Left lung (tissue), 10 donors: Measurements from ENCODE around the gene CLC. TPM values are rescaled to one million over a fixed set of nuclear protein-coding genes. Genes with fewer than 3 reads are reported as not detected.
"Not testable (repeated sequence)": the region's sequence is repeated elsewhere in the genome, so short reads cannot be mapped to it uniquely, and the experiment has no call there.

ENCODE experiments used
- ATAC-seq: fragments of 200-7000 bp; cut with Tn5 transposase; one replicate; pipeline ENCODE4 v1.9.1; 2020; ENCODE audit warnings: moderate library complexity
- DNase-seq, 4 donors: peaks; one replicate each; pipeline ENCODE4 v3.0.0-alpha.2; 2013 to 2020
- H3K27ac ChIP-seq, 2 donors: fragments of 200-600 bp; sonication (generic) in 1 of 2; one replicate each; pipeline versions ENCODE4 v1.5.0 to v1.8.0; 2020 to 2021
- H3K27me3 ChIP-seq, 2 donors: fragments of 200-600 bp; sonication (generic) in 1 of 2; one replicate each; pipeline versions ENCODE4 v1.5.0 to v1.8.0; 2020 to 2021
- H3K36me3 ChIP-seq, 2 donors: fragments of 200-600 bp; sonication (generic) in 1 of 2; one replicate each; pipeline versions ENCODE4 v1.5.0 to v1.8.0; 2020 to 2021
- H3K4me1 ChIP-seq, 2 donors: fragments of 200-600 bp; one replicate each; pipeline ENCODE4 v1.8.0; 2021
- H3K4me3 ChIP-seq, 2 donors: fragments of 200-600 bp; sonication (generic) in 1 of 2; one replicate each; pipeline versions ENCODE4 v1.5.0 to v1.8.0; 2020 to 2021; ENCODE audit warnings: mild to moderate bottlenecking in 1 of 2
- H3K9me3 ChIP-seq, 2 donors: fragments of 200-600 bp; sonication (generic) in 1 of 2; one replicate each; pipeline versions ENCODE4 v1.5.0 to v1.8.0; 2020 to 2021
- intact Hi-C, 2 donors: fragments of 100-400 bp; cut with DNase I; formaldehyde crosslinking; loops; one replicate each; pipeline versions ENCODE4 v1.11.2 to v1.14.2; 2022
- polyA plus RNA-seq, 6 donors: library from polyadenylated mRNA; unstranded; fragments of 120-200 nt; gene quantifications; one replicate each; pipeline ENCODE4 v1.2.1, GENCODE V29; 2013; ENCODE audit not compliant: insufficient read length in 6 of 6
- total RNA-seq, 2 donors: library from RNA; stranded (reverse); fragmentation: NEBNext Ultra II Directional; extraction: Animal tissue kit (Norgen Biotek cat#: 25700); gene quantifications; one replicate each; pipeline ENCODE4 v1.2.1, GENCODE V29; 2021
- TF ChIP-seq, protein P1 (sequence below), 2 donors: fragments of 200-600 bp; sonication (generic) in 1 of 2; IDR thresholded peaks; one replicate each; pipeline versions ENCODE4 v1.5.0 to v1.8.0; 2021; ENCODE audit warnings: antibody characterized with exemption in 2 of 2
- donor health status: DM: no; HTN: yes; CAD: no.
- donor health status: DM: no; HTN: no; CAD: no.

Gene CLC
- total and polyA plus RNA-seq, 8 donors, result 1.3 to 2.8 (median 2.0) TPM; not detected in 2

DNA sequence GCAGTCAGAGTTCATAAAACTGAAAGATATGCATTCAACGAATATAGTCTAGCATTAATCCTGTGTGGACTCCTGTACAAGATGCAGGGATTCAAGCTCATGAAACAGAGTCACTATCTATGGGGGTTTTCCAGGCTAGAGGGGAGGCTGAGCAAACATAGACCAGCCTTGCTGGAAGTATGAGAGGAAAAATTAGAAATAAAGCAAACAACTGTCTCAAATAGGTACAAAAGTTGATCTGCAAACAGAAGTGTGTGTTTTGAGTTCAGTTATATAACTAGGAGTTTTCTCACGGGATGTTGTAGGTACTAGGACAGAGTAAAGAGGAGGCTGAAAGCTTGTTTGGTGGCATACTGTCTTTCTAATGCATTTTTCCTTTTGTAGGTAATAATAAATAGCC is 42.1 kb downstream of the CLC start:
- H3K4me3 ChIP-seq, result no peak overlapping the region
- no peaks in the 10 kb centered on the region for H3K9me3 ChIP-seq
- no peak overlapping the region for H3K27ac ChIP-seq
- H3K36me3 ChIP-seq, result no peaks in the 10 kb centered on the region
- H3K27me3 ChIP-seq, result peaks cover 0 to 4% of the 10 kb centered on the region in 2 donors
- TF ChIP-seq, protein P1, sequence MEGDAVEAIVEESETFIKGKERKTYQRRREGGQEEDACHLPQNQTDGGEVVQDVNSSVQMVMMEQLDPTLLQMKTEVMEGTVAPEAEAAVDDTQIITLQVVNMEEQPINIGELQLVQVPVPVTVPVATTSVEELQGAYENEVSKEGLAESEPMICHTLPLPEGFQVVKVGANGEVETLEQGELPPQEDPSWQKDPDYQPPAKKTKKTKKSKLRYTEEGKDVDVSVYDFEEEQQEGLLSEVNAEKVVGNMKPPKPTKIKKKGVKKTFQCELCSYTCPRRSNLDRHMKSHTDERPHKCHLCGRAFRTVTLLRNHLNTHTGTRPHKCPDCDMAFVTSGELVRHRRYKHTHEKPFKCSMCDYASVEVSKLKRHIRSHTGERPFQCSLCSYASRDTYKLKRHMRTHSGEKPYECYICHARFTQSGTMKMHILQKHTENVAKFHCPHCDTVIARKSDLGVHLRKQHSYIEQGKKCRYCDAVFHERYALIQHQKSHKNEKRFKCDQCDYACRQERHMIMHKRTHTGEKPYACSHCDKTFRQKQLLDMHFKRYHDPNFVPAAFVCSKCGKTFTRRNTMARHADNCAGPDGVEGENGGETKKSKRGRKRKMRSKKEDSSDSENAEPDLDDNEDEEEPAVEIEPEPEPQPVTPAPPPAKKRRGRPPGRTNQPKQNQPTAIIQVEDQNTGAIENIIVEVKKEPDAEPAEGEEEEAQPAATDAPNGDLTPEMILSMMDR (IDR thresholded peaks at IDR 0.05), result no peak
- intact Hi-C loops, result no loop called here
- no peaks in the 10 kb centered on the region for H3K4me1 ChIP-seq
- ATAC-seq (no peak), DNase-seq (no peak)

DNA sequence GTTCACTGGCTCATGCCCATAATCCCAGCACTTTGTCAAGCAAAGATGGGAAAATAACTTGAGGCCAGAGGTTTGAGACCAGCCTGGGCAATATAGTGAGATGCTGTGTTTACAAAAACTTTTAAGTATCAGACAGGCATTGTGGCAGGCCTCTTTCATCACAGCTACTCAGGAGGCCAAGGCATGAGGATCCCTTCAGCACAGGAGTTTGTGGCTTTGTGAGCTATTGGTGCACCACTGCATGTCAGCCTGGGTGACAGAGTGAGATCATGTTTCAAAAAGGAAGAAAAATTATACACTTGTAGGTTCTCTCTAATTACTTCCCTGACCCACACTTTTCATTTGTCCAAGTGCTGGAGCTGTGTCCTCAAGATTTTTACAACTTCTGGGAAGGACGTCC is 45.0 kb downstream of the CLC start:
- ATAC-seq (no peak), DNase-seq (no peak)
- Histone ChIP-seq H3K27ac (no peak overlapping the region), H3K36me3 (no peaks in the 10 kb centered on the region), H3K4me3 (no peak overlapping the region), H3K9me3 (peaks cover 0 to 5% of the 10 kb centered on the region in 2 donors), H3K4me1 (no peaks in the 10 kb centered on the region), H3K27me3 (no peaks in the 10 kb centered on the region)
- TF ChIP-seq, protein P1 (IDR thresholded peaks at IDR 0.05), result no peak
- intact Hi-C loops, result no loop called here

DNA sequence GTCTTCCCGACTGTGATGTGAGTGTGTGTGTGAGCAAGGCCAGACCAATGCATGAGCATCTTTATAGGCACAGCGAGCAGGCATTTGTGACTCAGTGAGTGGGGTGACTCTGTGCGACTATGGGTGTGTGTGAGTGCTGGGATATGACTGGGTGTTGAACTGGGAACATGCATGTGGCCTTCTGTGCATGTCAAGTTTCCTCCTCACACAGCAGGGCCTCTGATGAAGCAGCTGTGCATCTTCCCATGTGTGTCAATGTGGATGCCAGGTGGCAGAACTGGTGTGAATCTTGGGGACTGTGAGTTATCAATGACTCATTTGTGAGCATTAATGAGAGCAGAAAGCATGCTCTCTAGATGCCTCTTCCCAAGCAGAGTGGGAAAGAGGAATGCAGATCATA is 45.7 kb downstream of the CLC start:
- TF ChIP-seq, protein P1 (IDR thresholded peaks at IDR 0.05), result no peak
- Histone ChIP-seq H3K27me3 (no peaks in the 10 kb centered on the region), H3K4me3 (no peak overlapping the region), H3K9me3 (peaks cover 0 to 5% of the 10 kb centered on the region in 2 donors), H3K36me3 (no peaks in the 10 kb centered on the region), H3K27ac (no peak overlapping the region), H3K4me1 (no peaks in the 10 kb centered on the region)
- intact Hi-C loops, result no loop called here
- DNase-seq (no peak), ATAC-seq (no peak)

DNA sequence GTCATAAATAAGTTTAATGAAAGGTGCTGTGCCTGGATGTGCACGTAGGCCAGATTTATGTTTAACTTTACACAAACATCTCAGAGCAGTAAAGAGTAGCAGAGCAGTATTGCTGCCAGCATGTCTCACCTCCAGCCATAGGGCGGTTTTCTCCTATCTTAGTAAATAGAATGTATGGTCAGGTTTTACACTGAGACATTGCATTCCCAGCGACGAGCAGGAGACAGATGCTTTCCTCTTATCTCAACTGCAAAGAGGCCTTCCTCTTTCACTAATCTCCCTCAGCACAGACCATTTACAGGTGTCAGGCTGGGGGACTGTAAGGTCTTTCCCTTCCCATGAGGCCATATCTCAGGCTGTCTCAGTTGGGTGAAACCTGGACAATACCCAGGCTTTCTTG is 49.2 kb downstream of the CLC start:
- H3K27me3 ChIP-seq, H3K4me3 ChIP-seq, DNase-seq, intact Hi-C loops, H3K9me3 ChIP-seq, ATAC-seq, H3K4me1 ChIP-seq, H3K36me3 ChIP-seq, H3K27ac ChIP-seq: not testable (repeated sequence)

DNA sequence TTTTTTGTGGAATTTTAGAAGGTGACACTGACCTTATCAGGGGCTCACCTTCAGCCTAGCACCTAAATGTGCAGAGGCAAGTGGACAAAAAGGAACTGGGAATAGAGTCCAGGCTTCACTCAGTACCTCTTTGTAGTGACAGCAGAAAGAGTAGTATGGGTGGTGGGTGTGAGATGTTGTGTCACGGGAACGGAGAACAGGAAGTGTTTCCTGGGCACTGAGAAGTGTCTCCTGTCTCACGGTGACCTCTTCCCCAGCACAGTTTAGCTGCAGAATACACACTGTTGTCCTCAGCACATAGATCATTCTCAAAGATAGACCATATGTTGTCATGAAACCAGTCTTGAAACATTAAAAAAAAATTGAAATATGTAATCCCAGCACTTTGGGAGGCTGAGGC is 51.1 kb downstream of the CLC start:
- intact Hi-C loops, result no loop called here
- no peak for DNase-seq
- peaks cover 0 to 5% of the 10 kb centered on the region in 2 donors for H3K9me3 ChIP-seq
- no peak overlapping the region for H3K27ac ChIP-seq
- no peaks in the 10 kb centered on the region for H3K36me3 ChIP-seq
- H3K4me1 ChIP-seq, result no peaks in the 10 kb centered on the region
- no peaks in the 10 kb centered on the region for H3K27me3 ChIP-seq
- no peak overlapping the region for H3K4me3 ChIP-seq
- TF ChIP-seq, protein P1 (IDR thresholded peaks at IDR 0.05), result no peak
- ATAC-seq, result no peak

DNA sequence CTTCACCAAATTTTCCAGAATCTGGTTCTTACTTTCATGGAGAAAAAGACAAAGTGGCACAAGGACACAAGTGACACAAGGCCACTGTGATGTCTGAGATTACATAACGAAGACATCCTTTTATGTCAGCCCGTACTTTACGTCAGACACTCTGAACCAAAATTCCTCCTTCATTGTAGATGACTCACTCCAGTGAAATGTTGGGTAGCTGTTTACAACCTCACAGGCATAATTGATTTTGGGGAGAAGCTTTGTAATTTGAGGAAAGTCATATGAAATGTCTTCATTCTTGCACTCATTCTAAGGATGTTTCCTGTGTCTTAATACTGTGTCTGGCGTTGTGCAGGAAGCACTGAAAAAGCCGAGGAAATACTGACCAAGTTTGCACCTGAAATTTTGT is 53.6 kb downstream of the CLC start:
- no peak for DNase-seq
- Histone ChIP-seq H3K9me3 (no peaks in the 10 kb centered on the region), H3K4me3 (no peak overlapping the region), H3K36me3 (no peaks in the 10 kb centered on the region), H3K27ac (no peak overlapping the region), H3K27me3 (no peaks in the 10 kb centered on the region), H3K4me1 (peaks cover 0 to 5% of the 10 kb centered on the region in 2 donors)
- no peak for ATAC-seq
- intact Hi-C loops, result no loop called here
- TF ChIP-seq, protein P1 (IDR thresholded peaks at IDR 0.05), result no peak
